Subcutaneous preadipocyte (primary cell): Measurements from ENCODE around the gene MTHFS. TPM values are rescaled to one million over a fixed set of nuclear protein-coding genes. Genes with fewer than 3 reads are reported as not detected.

Source experiments
- small RNA-seq: library from RNA; depleted of rRNA; stranded (forward); fragments of <200 nt; gene quantifications from one replicate; pipeline ENCODE3, GENCODE V24; 2012
- total RNA-seq: library from RNA; depleted of rRNA; stranded (reverse); fragments of >200 nt; gene quantifications from 2 replicates; pipeline ENCODE4 v1.2.3, GENCODE V29; 2012

The MTHFS gene
- 10.3 and 11.9 TPM in 2 replicates for total RNA-seq

GRCh38 chr15:79896634-79897379 lies at the start of gene MTHFS:
TSS of gene MTHFS (minus strand) at chr15:79897014. CDS start at chr15:79896988, 26 bp downstream.

Small RNA genes lying within 50 kb of the gene (small RNA-seq; reads per million reads assigned to genes)
- not detected for gene RNU6-667P

Other genes starting within 250 kb of the MTHFS start
- gene BCL2A1, start 74.2 kb upstream of the MTHFS start, total RNA-seq: 0.20 and 1.1 TPM in 2 replicates
- 83.8 and 91.9 TPM in 2 replicates for gene ZFAND6, start 162.7 kb upstream of the MTHFS start, total RNA-seq